GM19395 (cell line): ENCODE data around the gene EYS.
A peak's percentile ranks its signal among the peaks of the same experiment; 100 is the strongest.
"Not testable (repeated sequence)": the region's sequence is repeated elsewhere in the genome, so short reads cannot be mapped to it uniquely, and the experiment has no call there.

Experiments used
- ATAC-seq: cut with Tn5 transposase; IDR thresholded peaks from one replicate; pipeline ENCODE4 v1.9.1; 2021; ENCODE audit warnings: mild to moderate bottlenecking, moderate library complexity; ENCODE audit not compliant: unreplicated experiment

The EYS gene

DNA sequence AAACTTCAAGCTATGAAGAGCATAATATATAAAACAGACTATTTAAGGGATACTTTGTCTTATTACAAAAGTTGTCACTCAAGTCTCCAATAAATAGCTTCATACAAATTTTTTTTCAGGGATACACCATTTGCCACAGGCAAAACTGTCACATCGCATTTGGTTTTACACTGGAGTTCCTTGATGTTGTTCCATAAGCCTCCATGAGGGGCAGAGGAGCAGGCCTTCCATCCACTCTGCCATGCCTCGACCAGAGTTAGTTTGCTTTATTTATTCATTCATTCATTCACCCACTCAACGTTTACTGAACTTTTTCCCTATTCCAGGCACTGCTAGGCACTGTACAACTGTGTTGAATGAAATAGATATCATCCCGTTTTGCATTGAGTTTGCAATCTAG is 1824.8 kb downstream of the EYS start:
- no peak for ATAC-seq

- no peak for ATAC-seq
Observed at GRCh38 chr6:63881791-63882190, 1825.2 kb downstream of the EYS start.

- no peak for ATAC-seq
Observed at GRCh38 chr6:63872233-63872632, 1834.8 kb downstream of the EYS start.

GRCh38 chr6:63868351-63868750 is 1838.7 kb downstream of the EYS start:
- ATAC-seq, result no peak

DNA sequence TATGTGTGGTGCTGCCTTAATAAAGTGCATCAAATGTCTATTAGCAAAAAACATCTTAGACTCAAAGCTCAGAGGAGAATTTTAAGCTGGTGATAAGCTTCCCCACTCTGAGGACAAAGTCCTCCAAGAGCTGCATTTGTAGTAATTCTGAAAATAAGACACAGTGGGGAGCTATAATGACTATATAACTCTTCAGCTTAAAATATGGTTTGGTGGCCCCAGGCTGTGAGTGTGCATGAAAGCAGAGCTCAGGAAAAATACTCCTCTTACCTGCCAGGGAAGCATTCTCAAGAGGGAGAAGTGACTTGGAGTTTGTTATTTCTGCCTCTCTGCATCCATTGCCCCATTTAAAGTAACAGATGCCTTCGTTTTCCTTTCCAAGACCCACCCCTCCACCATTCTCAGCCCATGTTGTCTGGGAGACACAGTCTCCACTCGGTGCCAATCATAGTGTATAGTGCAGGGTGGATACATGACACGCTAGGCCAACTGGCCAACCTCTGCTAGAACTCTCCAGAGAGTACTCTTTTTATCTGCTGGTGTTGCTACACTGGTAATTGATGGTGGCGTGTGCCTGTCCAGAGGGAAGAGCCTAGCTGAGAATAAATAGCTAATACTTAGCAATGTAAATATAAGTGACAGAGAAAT is 1842.2 kb downstream of the EYS start:
- ATAC-seq, result no peak

- ATAC-seq, result no peak
Observed at GRCh38 chr6:63864061-63864460, 1843.0 kb downstream of the EYS start.

GRCh38 chr6:63862486-63863198 is 1844.4 kb downstream of the EYS start:
- ATAC-seq, result no peak

GRCh38 chr6:63859528-63859927 is 1847.5 kb downstream of the EYS start:
- no peak for ATAC-seq

GRCh38 chr6:63858691-63859090 is 1848.3 kb downstream of the EYS start:
- no peak for ATAC-seq

DNA sequence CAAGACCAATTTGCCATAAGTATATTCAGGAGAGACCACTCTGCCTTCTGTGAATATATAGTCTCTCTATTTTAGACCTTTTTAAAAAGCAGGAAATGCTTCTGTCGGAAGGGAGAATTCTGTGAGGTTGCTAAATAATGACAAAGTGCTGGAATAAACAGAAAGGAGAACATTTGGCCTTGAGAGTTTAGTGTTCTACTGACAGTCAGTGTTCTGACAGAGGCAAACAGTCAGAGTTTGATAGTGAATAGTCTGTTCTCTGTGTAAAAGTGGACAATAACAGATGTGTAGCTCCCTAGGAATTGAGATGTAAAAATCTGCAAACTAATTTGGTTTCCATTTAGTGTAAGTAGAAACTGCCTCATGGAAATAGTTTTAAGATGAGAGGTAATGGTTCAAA is 1850.8 kb downstream of the EYS start:
- no peak for ATAC-seq

DNA sequence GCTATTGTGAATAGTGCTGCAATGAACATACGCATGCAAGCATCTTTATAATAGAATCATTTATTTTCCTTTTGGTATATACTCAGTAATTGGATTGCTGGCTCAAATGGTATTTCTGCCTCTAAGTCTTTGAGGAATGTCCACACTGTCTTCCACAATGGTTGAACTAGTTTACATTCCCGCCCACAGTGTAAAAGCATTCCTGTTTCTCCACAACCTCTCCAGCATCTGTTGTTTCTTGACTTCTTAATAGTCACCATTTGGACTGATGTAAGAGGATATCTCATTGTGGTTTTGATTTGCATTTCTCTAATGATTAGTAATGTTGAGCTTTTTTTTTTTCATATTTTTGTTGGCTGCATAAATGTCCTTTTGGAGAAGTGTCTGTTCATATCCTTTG is 1862.7 kb downstream of the EYS start:
- ATAC-seq, result no peak

DNA sequence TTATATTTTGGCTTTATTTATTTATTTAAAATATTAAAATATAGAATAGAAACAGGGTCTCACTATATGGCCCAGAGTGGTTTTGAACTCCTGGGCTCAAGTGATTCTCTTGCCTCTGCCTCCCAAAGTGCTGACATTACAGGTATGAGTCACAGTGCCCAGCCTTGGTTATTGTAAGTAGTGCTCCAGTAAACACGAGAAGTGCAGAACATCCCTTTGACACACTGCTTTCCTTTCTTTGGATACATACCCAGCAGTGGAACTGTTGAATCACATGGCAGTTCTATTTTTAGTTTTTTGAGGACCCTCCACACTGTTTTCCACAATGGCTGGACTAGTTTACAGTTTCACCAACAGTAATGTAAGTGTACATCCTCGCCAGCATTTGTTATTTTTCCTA is 1867.5 kb downstream of the EYS start:
- ATAC-seq, result no peak

- not testable (repeated sequence) for ATAC-seq
Observed at GRCh38 chr6:63828678-63829077, 1878.3 kb downstream of the EYS start.

DNA sequence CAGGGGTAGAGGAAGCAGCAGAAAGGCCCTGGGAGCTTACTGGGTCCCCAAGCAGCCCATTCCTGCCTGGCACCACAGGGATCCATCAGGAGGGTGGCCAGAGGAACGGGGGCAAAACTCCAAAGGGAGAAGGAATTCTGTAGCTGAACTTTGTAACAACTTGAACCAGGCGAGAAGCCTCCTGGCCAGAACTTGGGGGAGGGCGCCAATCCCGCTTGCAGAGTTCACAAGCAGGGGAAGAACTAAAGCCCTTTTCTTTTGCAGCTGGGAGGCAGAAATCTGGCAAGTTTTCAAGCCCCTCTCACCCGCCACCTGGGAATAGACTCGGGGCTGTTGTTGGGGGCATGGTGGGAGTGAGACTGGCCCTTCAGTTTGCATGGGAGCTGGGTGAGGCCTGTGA is 1882.3 kb downstream of the EYS start:
- ATAC-seq, result no peak

GRCh38 chr6:63821442-63821841 is 1885.6 kb downstream of the EYS start:
- ATAC-seq, result no peak

DNA sequence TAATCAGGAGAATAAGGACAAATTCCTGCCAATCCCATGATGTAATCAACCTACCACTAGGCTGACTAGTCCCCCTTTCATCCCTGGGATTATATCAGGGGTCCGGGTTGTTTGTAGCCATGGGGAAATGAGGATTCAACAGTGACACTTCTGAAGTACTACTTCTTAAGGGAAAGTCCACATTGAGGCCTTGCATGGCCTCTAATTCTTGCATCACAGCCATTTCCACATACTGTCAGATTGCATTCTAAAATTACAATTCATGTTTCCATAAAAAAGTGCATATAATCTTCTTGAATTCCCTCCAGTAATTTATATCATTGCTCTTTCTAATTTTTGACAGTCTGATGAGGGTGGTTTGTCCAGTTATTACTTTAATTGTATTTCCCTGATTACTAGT is 1887.2 kb downstream of the EYS start:
- ATAC-seq, result no peak

GRCh38 chr6:63817492-63818050 is 1889.5 kb downstream of the EYS start:
- ATAC-seq, result no peak

DNA sequence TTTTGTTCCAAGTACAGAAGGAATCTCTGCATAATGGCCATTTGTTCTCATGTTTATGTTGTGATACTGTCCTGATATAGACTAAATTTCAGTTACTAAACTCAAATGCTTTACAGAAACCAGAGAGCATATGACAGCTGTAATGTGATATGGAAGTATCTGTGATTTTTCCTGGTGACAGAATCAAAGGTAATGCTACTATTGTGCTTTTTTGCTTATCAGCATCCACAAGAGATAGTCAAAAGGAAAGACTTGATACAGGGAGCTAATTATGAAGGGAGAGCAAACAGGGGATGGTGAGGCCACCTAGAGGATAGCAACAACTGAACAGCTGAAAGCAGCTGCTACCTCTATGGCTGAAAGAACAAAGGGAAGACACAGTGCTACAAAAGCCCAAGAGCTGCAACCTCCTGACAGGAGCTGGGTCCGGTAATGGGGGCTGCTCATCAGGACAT is 1890.0 kb downstream of the EYS start:
- peak; percentile 61 for ATAC-seq

DNA sequence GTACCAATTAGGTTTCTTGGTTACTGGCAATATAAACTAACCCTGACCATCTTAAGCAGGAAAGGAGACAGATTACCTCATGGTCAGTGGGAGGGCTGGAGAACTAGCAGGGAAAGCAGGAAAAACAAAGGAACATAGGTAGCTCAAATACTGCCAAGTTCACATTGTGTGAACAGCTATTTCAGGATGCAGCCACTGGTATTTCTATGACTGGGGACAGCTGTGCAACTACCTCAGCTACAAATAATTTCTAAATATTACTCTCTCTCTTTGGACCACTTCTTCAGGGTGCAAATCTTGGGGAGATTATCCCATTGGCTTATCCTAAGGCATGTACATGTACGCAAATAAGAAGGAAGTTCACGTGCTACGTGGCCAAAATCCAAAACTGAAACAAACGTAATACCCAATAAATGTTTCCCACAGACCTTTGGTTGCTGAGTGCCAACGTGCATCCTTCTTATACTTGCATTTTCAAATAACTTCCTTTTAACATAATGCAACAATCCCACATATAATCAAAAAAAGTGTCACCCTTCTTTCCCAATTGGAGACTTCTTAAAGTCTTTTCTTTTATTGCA is 1890.5 kb downstream of the EYS start:
- ATAC-seq, result no peak

- ATAC-seq, result no peak
Observed at GRCh38 chr6:63814459-63814858, 1892.6 kb downstream of the EYS start.

DNA sequence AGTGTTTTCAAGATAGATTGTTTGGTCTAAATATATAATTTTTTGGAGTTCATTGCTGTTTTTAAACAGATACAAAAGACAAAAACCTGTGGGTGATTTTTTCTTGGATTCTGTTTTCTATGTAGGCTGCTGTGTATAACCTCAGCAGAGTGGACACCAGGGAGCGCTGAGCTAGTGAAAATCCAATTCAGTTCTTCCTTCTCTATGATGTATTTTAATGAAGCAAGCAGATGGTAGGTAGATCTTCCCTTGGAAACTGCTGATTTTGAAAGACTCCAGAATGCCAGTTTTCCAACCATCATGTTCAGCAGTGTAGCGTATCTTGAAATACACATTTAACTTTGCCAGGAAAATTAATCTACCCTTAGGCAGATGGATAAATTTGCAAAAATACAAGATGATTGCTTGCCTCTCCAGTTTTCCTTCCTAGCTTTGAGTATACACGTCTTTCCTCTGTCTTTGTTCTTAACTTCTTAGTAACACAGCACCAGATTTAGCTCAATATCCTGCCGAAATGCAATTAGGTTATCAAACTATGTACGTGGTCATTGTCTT is 1893.4 kb downstream of the EYS start:
- ATAC-seq, result no peak

- no peak for ATAC-seq
Observed at GRCh38 chr6:63808576-63808975, 1898.5 kb downstream of the EYS start.
